ENCODE results near the gene HRH1.
A peak's percentile ranks its signal among the peaks of the same experiment; 100 is the strongest.

Gene HRH1

DNA sequence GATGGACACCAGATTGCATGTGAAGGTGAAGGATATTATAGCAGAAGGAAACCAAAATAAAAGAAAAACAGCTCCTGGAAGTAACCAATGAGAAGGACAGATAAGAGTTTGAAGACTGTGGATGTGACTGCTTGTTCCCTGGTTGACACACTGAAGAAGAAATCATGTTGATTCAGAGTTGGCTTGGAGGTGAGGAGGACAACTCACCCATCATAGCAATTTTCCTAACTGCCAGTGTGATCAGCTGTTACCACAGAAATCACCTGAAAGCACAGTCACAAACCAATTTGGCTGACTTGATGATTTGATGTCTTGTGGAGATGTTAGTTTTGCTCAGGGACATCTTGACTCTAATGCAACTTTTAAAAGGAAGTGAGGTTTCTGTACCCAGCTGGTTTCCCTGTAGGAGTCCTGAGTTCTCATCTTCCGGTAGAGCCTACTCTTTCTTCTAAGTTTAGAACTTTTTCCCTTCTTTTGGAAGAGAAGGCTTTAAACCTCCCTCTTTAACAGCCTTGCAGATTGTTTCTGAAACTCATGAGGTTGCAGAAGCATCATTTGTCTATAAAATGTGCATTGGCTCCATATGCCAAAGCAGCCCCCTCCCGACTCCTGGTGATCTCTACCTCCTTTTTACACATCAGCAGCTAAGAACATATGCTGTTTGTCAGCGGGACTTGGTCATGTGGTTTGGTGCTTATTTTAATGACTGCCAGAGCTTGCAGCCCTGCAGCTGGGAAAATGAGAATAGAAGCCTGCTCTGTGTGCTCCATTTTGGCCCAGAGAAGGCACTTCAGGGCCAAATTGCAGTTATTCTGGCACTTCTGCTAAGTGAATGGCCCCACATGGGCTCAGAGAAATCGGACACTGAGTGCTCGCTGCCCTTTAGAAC, 128.2 kb downstream of the HRH1 start:
- H3K27me3 ChIP-seq: no peaks in the 10 kb centered on the region
- peak overlapping the region in 6 of 11 experiments; percentile 1 to 93 (median 48); a peak in 9 of 22 replicates for H3K4me2 ChIP-seq
- peaks cover 43 to 93% (median 76%) of the 10 kb centered on the region in 11 experiments for H3K36me3 ChIP-seq
- peak overlapping the region in 2 of 11 experiments; percentile 14 to 45; a peak in 2 of 22 replicates for H3K9ac ChIP-seq
- H3K4me3 ChIP-seq: no peak overlapping the region
- H3K9me3 ChIP-seq (replicated peaks in 1 of 11): peaks cover 2 to 4% (median 3%) of the 10 kb centered on the region in 11 experiments; a peak in 21 of 22 replicates
- peak overlapping the region in 9 of 11 experiments; percentile 16 to 71 (median 29); a peak in 11 of 22 replicates for H3K27ac ChIP-seq
- H3K4me1 ChIP-seq: peaks cover 25 to 99% (median 63%) of the 10 kb centered on the region in 10 experiments
- peaks cover 0 to 7% (median 0%) of the 10 kb centered on the region in 11 experiments; a peak in 4 of 22 replicates for H4K20me1 ChIP-seq
- no peak for TF ChIP-seq Cebpa-rat (IDR thresholded peaks at IDR 0.05)

DNA sequence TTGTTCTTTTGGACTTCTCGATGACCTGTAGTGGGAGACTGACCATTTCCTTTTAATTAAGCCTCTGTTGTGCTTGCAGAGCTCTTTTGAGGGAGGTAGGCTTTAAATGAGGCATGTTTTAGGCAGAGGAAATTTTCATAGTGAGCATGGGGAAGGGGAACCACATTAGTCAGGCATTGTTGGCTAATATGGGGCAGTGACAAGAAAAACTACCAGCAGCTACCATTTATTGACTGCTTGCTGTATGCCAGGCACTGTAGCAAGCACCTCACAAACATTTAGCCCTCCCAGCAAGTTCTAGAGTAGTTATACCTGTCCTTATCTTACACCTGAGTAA, 128.8 kb downstream of the HRH1 start:
- peaks cover 0 to 7% (median 0%) of the 10 kb centered on the region in 11 experiments; a peak in 4 of 22 replicates for H4K20me1 ChIP-seq
- no peaks in the 10 kb centered on the region for H3K9me3 ChIP-seq (replicated peaks in 1 of 11)
- H3K36me3 ChIP-seq: peaks cover 39 to 92% (median 73%) of the 10 kb centered on the region in 11 experiments
- peaks cover 31 to 99% (median 69%) of the 10 kb centered on the region in 10 experiments for H3K4me1 ChIP-seq
- peak overlapping the region in 2 of 11 experiments; percentile 14 to 45; a peak in 2 of 22 replicates for H3K9ac ChIP-seq
- peak overlapping the region in 5 of 11 experiments; percentile 23 to 93 (median 52); a peak in 9 of 22 replicates for H3K4me2 ChIP-seq
- no peak for TF ChIP-seq Cebpa-rat (IDR thresholded peaks at IDR 0.05)
- no peak overlapping the region for H3K4me3 ChIP-seq
- no peaks in the 10 kb centered on the region for H3K27me3 ChIP-seq
- H3K27ac ChIP-seq: peak overlapping the region in 9 of 11 experiments; percentile 0 to 71 (median 29); a peak in 11 of 22 replicates

DNA sequence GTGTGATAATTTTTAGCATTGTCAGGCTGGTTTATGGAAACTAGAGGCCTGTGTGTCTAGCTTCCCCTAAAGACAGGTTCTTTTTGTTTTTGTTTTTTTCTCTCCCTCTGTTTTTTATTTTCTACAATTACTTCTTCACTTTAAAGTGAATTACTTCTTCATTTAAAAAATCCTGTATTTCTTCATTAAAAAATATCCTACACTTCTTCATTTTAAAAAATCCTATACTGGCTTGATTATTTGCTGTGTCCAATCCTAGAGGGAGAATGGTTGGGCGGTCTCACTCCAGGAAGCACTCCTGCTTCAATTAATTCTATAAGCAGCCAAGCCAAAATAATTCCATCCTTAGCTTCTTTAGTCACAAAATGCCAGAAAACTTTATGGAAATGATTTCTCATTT, 129.7 kb downstream of the HRH1 start:
- TF ChIP-seq Cebpa-rat (IDR thresholded peaks at IDR 0.05): no peak
- Histone ChIP-seq H3K36me3 (peaks cover 36 to 83% (median 65%) of the 10 kb centered on the region in 11 experiments), H3K4me1 (peaks cover 38 to 99% (median 68%) of the 10 kb centered on the region in 10 experiments)

DNA sequence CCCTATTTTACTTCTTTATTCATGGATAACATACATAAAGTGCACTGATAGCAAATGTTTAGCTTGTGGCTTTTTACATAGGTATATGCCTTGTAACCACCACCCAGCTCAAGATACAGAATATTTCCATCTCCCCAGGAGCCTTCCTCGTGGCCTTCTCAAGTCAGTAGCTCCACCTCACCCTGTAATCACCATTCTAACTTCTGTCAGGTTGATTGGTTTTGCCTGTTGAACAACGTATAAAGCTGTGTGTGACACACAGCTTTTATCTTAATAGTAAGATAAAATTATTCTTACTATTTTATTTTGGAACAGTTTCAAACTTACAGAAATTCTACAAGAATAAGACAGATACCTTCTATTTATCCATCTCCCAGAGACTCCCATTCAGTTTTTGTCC, 131.2 kb downstream of the HRH1 start:
- no peaks in the 10 kb centered on the region for H3K27me3 ChIP-seq
- peak overlapping the region; percentile 65 to 93 (median 88) for H3K4me2 ChIP-seq
- no peak overlapping the region for H3K4me3 ChIP-seq
- TF ChIP-seq Cebpa-rat (IDR thresholded peaks at IDR 0.05): no peak
- H3K4me1 ChIP-seq: peaks cover 53 to 98% (median 75%) of the 10 kb centered on the region in 10 experiments
- H3K9ac ChIP-seq: peak overlapping the region in 4 of 11 experiments; percentile 2 to 42 (median 24); a peak in 4 of 22 replicates
- H3K9me3 ChIP-seq (replicated peaks in 1 of 11): peaks cover 0 to 9% (median 0%) of the 10 kb centered on the region in 11 experiments; a peak in 3 of 22 replicates
- H4K20me1 ChIP-seq: no peaks in the 10 kb centered on the region; a peak in 1 of 22 replicates
- H3K36me3 ChIP-seq: peaks cover 31 to 80% (median 54%) of the 10 kb centered on the region in 11 experiments
- H3K27ac ChIP-seq: peak overlapping the region; percentile 10 to 97 (median 95); a peak in 19 of 22 replicates

More for the DNA sequence above, 129.7 kb downstream of the HRH1 start:
- peak overlapping the region in 2 of 11 experiments; percentile 14 to 45; a peak in 2 of 22 replicates for H3K9ac ChIP-seq
- peak overlapping the region in 2 of 11 experiments; percentile 87 to 93; a peak in 4 of 22 replicates for H3K4me2 ChIP-seq
- no peaks in the 10 kb centered on the region for H3K9me3 ChIP-seq (replicated peaks in 1 of 11)
- H3K27ac ChIP-seq: peak overlapping the region in 5 of 11 experiments; percentile 2 to 71 (median 36); a peak in 6 of 22 replicates
- H4K20me1 ChIP-seq: peaks cover 0 to 2% (median 0%) of the 10 kb centered on the region in 11 experiments; a peak in 3 of 22 replicates
- no peaks in the 10 kb centered on the region for H3K27me3 ChIP-seq
- no peak overlapping the region for H3K4me3 ChIP-seq

DNA sequence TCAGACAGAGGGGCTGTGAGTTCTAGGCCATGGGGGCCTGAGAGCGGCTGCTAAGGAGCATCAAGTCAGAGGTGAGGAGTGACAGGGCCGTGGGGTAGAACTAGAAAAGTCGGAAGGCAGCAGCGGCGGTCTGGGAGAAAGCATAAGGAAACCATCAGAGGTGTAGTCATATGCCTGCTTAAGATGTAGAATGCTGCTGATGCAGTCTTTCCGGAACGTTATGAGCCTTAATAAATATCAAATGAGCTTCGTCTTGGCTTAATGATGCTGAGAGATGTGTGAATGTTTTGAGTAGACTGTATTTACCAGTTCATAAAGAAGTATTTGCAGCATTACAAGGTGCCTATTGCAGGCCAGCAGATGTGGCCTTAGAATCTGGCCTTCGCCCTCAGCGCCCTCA, 133.1 kb downstream of the HRH1 start:
- peak overlapping the region; percentile 80 to 86 (median 82) for H3K9ac ChIP-seq
- H3K9me3 ChIP-seq (replicated peaks in 1 of 11): peaks cover 0 to 10% (median 0%) of the 10 kb centered on the region in 11 experiments; a peak in 3 of 22 replicates
- H3K27ac ChIP-seq: peak overlapping the region; percentile 93 to 97 (median 95)
- peaks cover 69 to 99% (median 87%) of the 10 kb centered on the region in 10 experiments for H3K4me1 ChIP-seq
- no peaks in the 10 kb centered on the region for H4K20me1 ChIP-seq
- peak overlapping the region in 5 of 10 experiments; percentile 37 to 55 (median 44); a peak in 6 of 20 replicates for H3K4me3 ChIP-seq
- TF ChIP-seq Cebpa-rat (IDR thresholded peaks at IDR 0.05): no peak
- peak overlapping the region; percentile 65 to 93 (median 88) for H3K4me2 ChIP-seq
- H3K36me3 ChIP-seq: peaks cover 18 to 71% (median 39%) of the 10 kb centered on the region in 11 experiments; a peak in 21 of 22 replicates
- H3K27me3 ChIP-seq: no peaks in the 10 kb centered on the region

DNA sequence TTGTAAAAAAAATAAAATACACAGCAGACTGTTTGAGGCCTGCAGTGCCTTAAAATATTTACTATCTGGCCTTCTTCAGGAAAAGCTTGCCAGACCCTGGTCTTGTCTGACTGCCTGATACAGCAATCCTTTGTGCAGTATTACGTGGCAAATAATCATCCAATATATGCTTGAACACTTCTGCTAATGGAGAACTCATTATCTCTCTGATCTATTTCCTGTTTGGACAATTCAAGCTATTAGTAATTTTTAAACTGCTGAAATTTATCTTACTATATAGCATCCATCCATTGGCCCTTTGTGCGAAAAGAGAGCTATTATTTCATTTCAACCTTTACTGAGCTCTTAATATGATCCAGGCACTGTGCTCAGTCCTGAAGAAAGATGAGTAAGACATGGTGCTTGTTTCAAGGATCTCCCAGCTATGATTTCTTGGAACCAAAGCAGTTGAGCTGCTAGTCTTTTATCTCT, 133.8 kb downstream of the HRH1 start:
- Histone ChIP-seq H4K20me1 (no peaks in the 10 kb centered on the region), H3K4me1 (peaks cover 68 to 99% (median 82%) of the 10 kb centered on the region in 10 experiments), H3K4me2 (peak overlapping the region; percentile 65 to 93 (median 88)), H3K27ac (peak overlapping the region; percentile 93 to 97 (median 95)), H3K9me3 (replicated peaks in 1 of 11) (peaks cover 0 to 10% (median 0%) of the 10 kb centered on the region in 11 experiments; a peak in 3 of 22 replicates), H3K36me3 (peaks cover 11 to 66% (median 34%) of the 10 kb centered on the region in 11 experiments; a peak in 21 of 22 replicates), H3K27me3 (no peaks in the 10 kb centered on the region), H3K4me3 (peak overlapping the region in 8 of 10 experiments; percentile 8 to 55 (median 42); a peak in 14 of 20 replicates), H3K9ac (peak overlapping the region; percentile 80 to 86 (median 82))
- TF ChIP-seq Cebpa-rat (IDR thresholded peaks at IDR 0.05): no peak

DNA sequence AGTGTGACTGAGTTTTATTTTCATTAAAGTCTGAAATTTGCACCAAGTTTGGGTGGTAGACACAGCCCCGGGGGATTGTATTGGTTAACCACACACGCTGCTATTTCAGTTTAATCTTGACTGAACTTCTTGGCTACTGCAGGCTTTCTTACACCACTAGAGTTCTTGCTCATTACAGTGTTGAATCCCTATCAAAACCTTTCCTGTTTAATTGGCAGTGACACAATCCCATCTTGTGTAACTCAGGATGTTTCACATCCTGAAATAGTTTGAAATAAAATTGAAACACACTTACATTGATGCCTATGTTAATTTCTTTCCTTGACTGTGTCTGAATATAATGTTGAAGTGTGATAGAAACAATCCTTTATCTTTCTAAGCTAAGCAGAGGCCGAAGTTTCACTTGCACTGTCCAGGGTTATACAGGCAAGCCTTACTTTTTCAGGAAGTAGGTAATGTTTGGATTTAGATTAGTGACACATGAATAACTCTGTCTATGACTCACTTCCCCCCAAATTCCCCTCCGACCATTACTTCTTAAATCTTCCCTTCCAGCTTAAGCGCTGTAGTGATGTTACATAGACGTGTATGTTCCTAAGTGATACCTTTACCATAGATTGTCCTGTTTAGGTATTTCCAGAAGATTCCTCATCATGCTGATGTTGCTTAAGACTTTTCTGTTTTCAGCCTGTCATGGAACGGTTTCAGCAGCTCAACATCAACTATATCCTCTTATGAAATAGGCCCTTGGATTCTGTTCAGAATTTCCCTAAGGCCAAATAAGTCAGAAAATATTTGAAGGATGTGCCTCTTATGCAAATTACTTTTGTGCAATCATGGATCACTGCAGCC, 134.7 kb downstream of the HRH1 start:
- H3K27me3 ChIP-seq: no peaks in the 10 kb centered on the region
- peaks cover 68 to 98% (median 80%) of the 10 kb centered on the region in 10 experiments for H3K4me1 ChIP-seq
- no peaks in the 10 kb centered on the region for H4K20me1 ChIP-seq
- H3K4me3 ChIP-seq: peak overlapping the region in 8 of 10 experiments; percentile 8 to 55 (median 42); a peak in 16 of 20 replicates
- H3K36me3 ChIP-seq: peaks cover 9 to 62% (median 28%) of the 10 kb centered on the region in 11 experiments; a peak in 19 of 22 replicates
- peaks cover 0 to 10% (median 0%) of the 10 kb centered on the region in 11 experiments; a peak in 3 of 22 replicates for H3K9me3 ChIP-seq (replicated peaks in 1 of 11)
- peak overlapping the region; percentile 80 to 86 (median 82) for H3K9ac ChIP-seq
- peak in 8 of 11 experiments; percentile 53 to 98 (median 94); a peak in 16 of 22 replicates for TF ChIP-seq Cebpa-rat (IDR thresholded peaks at IDR 0.05)
- H3K4me2 ChIP-seq: peak overlapping the region; percentile 65 to 93 (median 88)
- H3K27ac ChIP-seq: peak overlapping the region; percentile 93 to 97 (median 95)

Measured in BLaER1 treated with 17β-estradiol and CSF1 and Interleukin-3, amounts not matched to agents 10 nM and 100 nM (cell line).